ENCODE measurements around the gene PPM1E. TPM values are rescaled to one million over a fixed set of nuclear protein-coding genes. Genes with fewer than 3 reads are reported as not detected.

The PPM1E gene
- total RNA-seq, 3 donors from 2014 or later = under 0.01 to 0.44 (median 0.16) TPM

DNA sequence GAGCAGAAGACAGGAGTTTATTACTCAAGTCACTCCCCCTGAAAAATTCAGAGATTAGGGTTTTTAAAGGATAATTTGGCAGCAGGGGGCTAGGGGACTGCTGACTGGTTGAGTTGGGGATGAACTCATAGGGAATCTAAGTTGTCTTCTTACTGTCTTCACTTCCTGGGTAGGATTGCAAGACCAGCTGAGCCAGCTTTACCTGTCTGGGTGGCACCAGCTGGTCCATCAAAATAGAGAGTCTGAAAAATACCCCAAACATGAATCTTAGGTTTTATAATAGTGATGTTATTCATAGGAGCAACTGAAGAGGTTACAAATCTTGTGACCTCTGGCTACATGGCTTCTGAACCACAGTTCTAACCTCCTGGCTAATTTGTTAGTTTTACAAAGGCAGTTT is 157.9 kb downstream of the PPM1E start:
- no peak for TF ChIP-seq POLR2AphosphoS5 (IDR thresholded peaks at IDR 0.05)
- TF ChIP-seq CTCF (IDR thresholded peaks at IDR 0.05) = no peak
- TF ChIP-seq POLR2A (IDR thresholded peaks at IDR 0.05) = no peak
- no peak for DNase-seq (ENCODE audit: low spot score in 2 of 2)
- no peaks in the 10 kb centered on the region for H3K27me3 ChIP-seq
- H3K9me3 ChIP-seq = peaks cover 4 to 14% of the 10 kb centered on the region in 2 donors
- H3K27ac ChIP-seq = peak overlapping the region; percentile 20 to 61
- H3K4me3 ChIP-seq = no peak overlapping the region
- H3K36me3 ChIP-seq = no peaks in the 10 kb centered on the region
- intact Hi-C loops (cut with DNase I; ENCODE audit: low total_unique reads) = no loop called here
- no peaks in the 10 kb centered on the region for H3K4me1 ChIP-seq

GRCh38 chr17:58913971-58914769 is 158.5 kb downstream of the PPM1E start:
- peaks cover 4 to 14% of the 10 kb centered on the region in 2 donors for H3K9me3 ChIP-seq
- no peaks in the 10 kb centered on the region for H3K4me1 ChIP-seq
- intact Hi-C loops (cut with DNase I; ENCODE audit: low total_unique reads) = no loop called here

GRCh38 chr17:58917228-58917627 is 161.6 kb downstream of the PPM1E start:
- no peaks in the 10 kb centered on the region for H3K4me1 ChIP-seq
- H3K27ac ChIP-seq = no peak overlapping the region
- no peak for DNase-seq (ENCODE audit: low spot score in 2 of 2)
- peaks cover 0 to 1% of the 10 kb centered on the region in 2 donors for H3K9me3 ChIP-seq
- no peaks in the 10 kb centered on the region for H3K36me3 ChIP-seq
- TF ChIP-seq POLR2A (IDR thresholded peaks at IDR 0.05) (no peak), POLR2AphosphoS5 (IDR thresholded peaks at IDR 0.05) (no peak), CTCF (IDR thresholded peaks at IDR 0.05) (no peak)
- no peaks in the 10 kb centered on the region for H3K27me3 ChIP-seq
- intact Hi-C loops (cut with DNase I; ENCODE audit: low total_unique reads) = no loop called here
- no peak overlapping the region for H3K4me3 ChIP-seq

More at GRCh38 chr17:58913971-58914769, 158.5 kb downstream of the PPM1E start:
- no peak overlapping the region for H3K4me3 ChIP-seq
- DNase-seq (ENCODE audit: low spot score in 2 of 2) = no peak
- no peaks in the 10 kb centered on the region for H3K36me3 ChIP-seq
- peak overlapping the region; percentile 20 to 61 for H3K27ac ChIP-seq
- H3K27me3 ChIP-seq = no peaks in the 10 kb centered on the region
- TF ChIP-seq POLR2AphosphoS5 (IDR thresholded peaks at IDR 0.05) (no peak), POLR2A (IDR thresholded peaks at IDR 0.05) (no peak), CTCF (IDR thresholded peaks at IDR 0.05) (no peak)

- Histone ChIP-seq H3K4me3 (no peak overlapping the region), H3K36me3 (no peaks in the 10 kb centered on the region), H3K9me3 (no peaks in the 10 kb centered on the region), H3K27me3 (no peaks in the 10 kb centered on the region), H3K4me1 (no peaks in the 10 kb centered on the region), H3K27ac (no peak overlapping the region)
- intact Hi-C loops (cut with DNase I; ENCODE audit: low total_unique reads) = no loop called here
- no peak for DNase-seq (ENCODE audit: low spot score in 2 of 2)
- no peak for TF ChIP-seq POLR2AphosphoS5 (IDR thresholded peaks at IDR 0.05)
- TF ChIP-seq POLR2A (IDR thresholded peaks at IDR 0.05) = no peak
- no peak for TF ChIP-seq CTCF (IDR thresholded peaks at IDR 0.05)
These were observed 162.4 kb downstream of the PPM1E start for GRCh38 chr17:58918072-58918471.

DNA sequence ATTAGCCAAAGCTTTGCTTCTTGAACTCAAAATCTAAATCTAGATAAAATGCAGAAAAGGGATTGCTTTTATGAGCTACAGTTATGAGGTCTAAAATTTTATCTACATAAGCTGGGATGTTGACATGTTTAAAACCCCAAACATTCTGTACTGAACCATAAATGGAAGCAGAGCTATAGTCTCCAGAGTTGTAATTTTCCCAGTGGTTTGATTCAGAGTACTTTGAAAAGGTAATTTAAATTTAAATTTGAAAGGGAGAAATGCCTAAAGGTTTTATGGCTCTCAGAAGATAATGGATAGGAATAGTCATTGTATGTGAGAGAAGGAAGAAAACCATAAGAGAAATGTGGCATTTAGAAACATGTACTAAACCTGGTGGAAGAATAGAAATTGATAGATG is 163.2 kb downstream of the PPM1E start:
- no peaks in the 10 kb centered on the region for H3K36me3 ChIP-seq
- H3K27me3 ChIP-seq = no peaks in the 10 kb centered on the region
- no peaks in the 10 kb centered on the region for H3K9me3 ChIP-seq
- H3K4me3 ChIP-seq = no peak overlapping the region
- intact Hi-C loops (cut with DNase I; ENCODE audit: low total_unique reads) = no loop called here
- no peak overlapping the region for H3K27ac ChIP-seq
- no peak for DNase-seq (ENCODE audit: low spot score in 2 of 2)
- no peaks in the 10 kb centered on the region for H3K4me1 ChIP-seq
- no peak for TF ChIP-seq CTCF (IDR thresholded peaks at IDR 0.05)
- TF ChIP-seq POLR2AphosphoS5 (IDR thresholded peaks at IDR 0.05) = no peak
- no peak for TF ChIP-seq POLR2A (IDR thresholded peaks at IDR 0.05)

Data from breast epithelium (tissue), 4 donors.